ENCODE data around the gene STMN3. TPM values are rescaled to one million over a fixed set of nuclear protein-coding genes. Genes with fewer than 3 reads are reported as not detected.

STMN3 gene
- total RNA-seq, 1 donor = 1.1 TPM

DNA sequence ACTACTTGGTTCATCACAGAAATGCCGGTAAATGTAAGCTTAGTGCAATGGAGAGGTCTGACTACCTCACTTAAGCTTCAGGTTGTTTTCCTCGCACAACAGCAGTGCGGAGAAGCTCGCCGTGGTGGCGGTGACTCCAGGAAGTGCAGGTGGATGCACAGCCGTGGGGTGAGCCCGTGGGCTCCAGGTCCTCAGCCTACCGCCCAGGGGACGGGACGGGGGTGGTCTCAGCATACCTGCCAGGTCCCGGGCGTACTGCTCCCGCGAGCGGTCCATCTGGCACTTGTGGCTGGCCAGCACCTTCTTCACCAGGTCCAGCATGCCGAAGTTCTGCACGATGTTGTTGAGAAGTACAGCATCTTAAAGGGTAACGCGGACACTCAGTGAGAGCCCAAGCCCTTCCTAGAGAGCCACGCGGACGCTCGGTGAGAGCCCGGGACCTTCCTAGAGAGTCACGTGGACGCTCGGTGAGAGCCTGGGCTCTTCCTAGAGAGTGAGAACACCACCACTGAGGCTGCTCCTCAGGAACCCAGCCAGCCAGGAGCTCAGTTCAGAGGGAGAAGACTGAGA lies 61.4 kb downstream of the STMN3 start:
- Histone ChIP-seq H3K9me3 (ENCODE audit: low read depth, low read length) (no peaks in the 10 kb centered on the region), H2AFZ (ENCODE audit: low read length) (no peak overlapping the region), H3K36me3 (ENCODE audit: insufficient read depth, low read length) (peaks cover 39% of the 10 kb centered on the region), H3K79me2 (ENCODE audit: insufficient read depth, low read length) (no peaks in the 10 kb centered on the region), H3K27ac (ENCODE audit: low read depth, low read length) (no peak overlapping the region), H3K4me1 (ENCODE audit: insufficient read depth, low read length) (peaks cover 8% of the 10 kb centered on the region), H3K4me3 (ENCODE audit: insufficient read depth, low read length) (no peak overlapping the region), H3K27me3 (ENCODE audit: insufficient read depth, low read length) (no peaks in the 10 kb centered on the region), H4K20me1 (ENCODE audit: insufficient read depth, low read length) (peaks cover 15% of the 10 kb centered on the region), H3K4me2 (ENCODE audit: insufficient read depth, low read length) (no peak overlapping the region)
- TF ChIP-seq, protein P1, sequence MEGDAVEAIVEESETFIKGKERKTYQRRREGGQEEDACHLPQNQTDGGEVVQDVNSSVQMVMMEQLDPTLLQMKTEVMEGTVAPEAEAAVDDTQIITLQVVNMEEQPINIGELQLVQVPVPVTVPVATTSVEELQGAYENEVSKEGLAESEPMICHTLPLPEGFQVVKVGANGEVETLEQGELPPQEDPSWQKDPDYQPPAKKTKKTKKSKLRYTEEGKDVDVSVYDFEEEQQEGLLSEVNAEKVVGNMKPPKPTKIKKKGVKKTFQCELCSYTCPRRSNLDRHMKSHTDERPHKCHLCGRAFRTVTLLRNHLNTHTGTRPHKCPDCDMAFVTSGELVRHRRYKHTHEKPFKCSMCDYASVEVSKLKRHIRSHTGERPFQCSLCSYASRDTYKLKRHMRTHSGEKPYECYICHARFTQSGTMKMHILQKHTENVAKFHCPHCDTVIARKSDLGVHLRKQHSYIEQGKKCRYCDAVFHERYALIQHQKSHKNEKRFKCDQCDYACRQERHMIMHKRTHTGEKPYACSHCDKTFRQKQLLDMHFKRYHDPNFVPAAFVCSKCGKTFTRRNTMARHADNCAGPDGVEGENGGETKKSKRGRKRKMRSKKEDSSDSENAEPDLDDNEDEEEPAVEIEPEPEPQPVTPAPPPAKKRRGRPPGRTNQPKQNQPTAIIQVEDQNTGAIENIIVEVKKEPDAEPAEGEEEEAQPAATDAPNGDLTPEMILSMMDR (IDR thresholded peaks at IDR 0.05; ENCODE audit: extremely low read depth, low read depth, low read length) = no peak
- peak; percentile 63 for DNase-seq (ENCODE audit: insufficient read length, low spot score, missing footprints)

DNA sequence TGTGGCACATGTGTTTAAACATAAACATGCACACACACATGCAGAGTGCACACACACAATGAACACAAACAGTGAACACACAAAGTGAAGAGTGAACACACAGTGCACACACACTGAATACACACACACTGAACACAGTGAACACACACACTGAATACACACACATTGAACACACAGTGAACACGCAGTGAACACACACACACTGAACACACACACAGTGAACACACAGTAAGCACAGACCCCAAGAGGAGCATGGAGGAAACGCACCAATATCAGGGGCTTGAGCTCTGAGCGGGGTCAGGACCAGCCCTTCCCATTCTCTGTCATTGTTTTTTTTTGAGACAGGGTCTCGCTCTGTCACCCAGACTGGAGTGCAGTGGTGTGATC lies 62.1 kb downstream of the STMN3 start:
- TF ChIP-seq, protein P1 (IDR thresholded peaks at IDR 0.05; ENCODE audit: extremely low read depth, low read depth, low read length) = no peak
- no peaks in the 10 kb centered on the region for H3K79me2 ChIP-seq (ENCODE audit: insufficient read depth, low read length)
- no peaks in the 10 kb centered on the region for H3K27me3 ChIP-seq (ENCODE audit: insufficient read depth, low read length)
- H3K4me2 ChIP-seq (ENCODE audit: insufficient read depth, low read length) = no peak overlapping the region
- peaks cover 15% of the 10 kb centered on the region for H4K20me1 ChIP-seq (ENCODE audit: insufficient read depth, low read length)
- H3K4me1 ChIP-seq (ENCODE audit: insufficient read depth, low read length) = peaks cover 8% of the 10 kb centered on the region
- no peak overlapping the region for H2AFZ ChIP-seq (ENCODE audit: low read length)
- no peaks in the 10 kb centered on the region for H3K9me3 ChIP-seq (ENCODE audit: low read depth, low read length)
- H3K36me3 ChIP-seq (ENCODE audit: insufficient read depth, low read length) = peaks cover 39% of the 10 kb centered on the region
- no peak overlapping the region for H3K4me3 ChIP-seq (ENCODE audit: insufficient read depth, low read length)
- no peak overlapping the region for H3K27ac ChIP-seq (ENCODE audit: low read depth, low read length)
- peak; percentile 76 for DNase-seq (ENCODE audit: insufficient read length, low spot score, missing footprints)

DNA sequence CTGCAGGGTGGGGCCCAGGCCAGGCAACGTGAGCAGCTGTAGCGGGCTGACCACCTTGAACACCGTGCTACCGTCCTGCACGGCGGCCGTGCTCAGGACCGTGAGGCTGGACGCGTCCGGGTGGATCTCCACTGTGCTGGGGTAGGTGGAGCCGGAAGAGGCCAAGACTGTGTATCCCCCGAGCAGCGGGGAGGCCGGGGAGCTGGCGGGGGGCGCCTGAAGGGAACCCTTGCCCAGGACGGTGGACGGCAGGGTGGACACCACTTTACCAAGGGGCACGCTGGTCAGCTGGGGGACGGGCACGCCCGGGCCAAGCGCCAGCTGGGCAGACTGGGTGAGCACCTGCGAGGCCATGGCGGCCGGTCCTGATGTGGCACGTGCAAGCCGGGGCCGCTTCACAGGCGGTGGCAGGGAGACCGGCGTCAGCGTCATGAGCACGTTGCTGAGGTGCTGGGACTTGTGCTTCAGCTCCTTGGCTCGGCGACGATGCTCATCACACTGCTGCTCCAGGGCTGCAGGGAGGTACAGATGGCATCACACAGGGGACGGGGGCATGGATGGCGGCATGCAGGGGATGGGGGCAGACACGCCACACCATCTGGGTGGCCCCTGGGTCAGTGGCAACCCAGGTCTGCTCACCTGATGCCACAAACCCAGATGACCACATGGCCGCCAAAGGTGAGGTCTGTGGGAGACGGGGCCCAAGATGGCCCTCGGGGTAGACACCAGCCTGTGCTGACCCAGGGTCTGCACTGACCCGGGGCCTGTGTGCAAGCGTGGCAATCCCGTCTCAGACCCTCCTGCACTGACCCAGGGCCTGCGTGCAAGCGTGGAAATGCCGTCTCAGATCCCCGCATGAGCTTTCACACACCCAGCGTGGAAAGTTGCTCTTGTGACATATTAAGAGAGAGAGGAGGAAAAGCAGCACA lies 62.7 kb downstream of the STMN3 start:
- TF ChIP-seq, protein P1 (IDR thresholded peaks at IDR 0.05; ENCODE audit: extremely low read depth, low read depth, low read length) = no peak
- H3K27ac ChIP-seq (ENCODE audit: low read depth, low read length) = no peak overlapping the region
- H3K4me2 ChIP-seq (ENCODE audit: insufficient read depth, low read length) = no peak overlapping the region
- peaks cover 15% of the 10 kb centered on the region for H4K20me1 ChIP-seq (ENCODE audit: insufficient read depth, low read length)
- H3K4me1 ChIP-seq (ENCODE audit: insufficient read depth, low read length) = peaks cover 8% of the 10 kb centered on the region
- H3K9me3 ChIP-seq (ENCODE audit: low read depth, low read length) = no peaks in the 10 kb centered on the region
- no peak overlapping the region for H3K4me3 ChIP-seq (ENCODE audit: insufficient read depth, low read length)
- H3K27me3 ChIP-seq (ENCODE audit: insufficient read depth, low read length) = no peaks in the 10 kb centered on the region
- peak; percentile 53 for DNase-seq (ENCODE audit: insufficient read length, low spot score, missing footprints)
- H2AFZ ChIP-seq (ENCODE audit: low read length) = no peak overlapping the region
- H3K36me3 ChIP-seq (ENCODE audit: insufficient read depth, low read length) = peaks cover 33% of the 10 kb centered on the region
- H3K79me2 ChIP-seq (ENCODE audit: insufficient read depth, low read length) = no peaks in the 10 kb centered on the region

Small RNA genes within 50 kb of the gene (small RNA-seq; reads per million reads assigned to genes)
- gene TNFRSF6B = not detected

Other genes starting within 250 kb of the STMN3 start
- 0.36 TPM in 1 of 2 replicates, not detected in the other for gene KCNQ2, start 180.8 kb downstream of the STMN3 start, total RNA-seq
- gene EEF1A2, start 154.3 kb downstream of the STMN3 start, total RNA-seq = not detected in 2 replicates
- 52.2 and 85.4 TPM in 2 replicates for gene PPDPF, start 132.7 kb downstream of the STMN3 start, total RNA-seq
- under 0.01 TPM in 1 of 2 replicates, not detected in the other for gene PTK6, start 116.0 kb downstream of the STMN3 start, total RNA-seq
- gene SRMS, start 105.7 kb downstream of the STMN3 start, total RNA-seq = not detected in 2 replicates
- gene FNDC11, start 99.3 kb downstream of the STMN3 start, total RNA-seq = under 0.01 TPM in 1 of 2 replicates, not detected in the other
- 23.3 and 27.5 TPM in 2 replicates for gene HELZ2, start 79.2 kb downstream of the STMN3 start, total RNA-seq
- 7.4 and 9.4 TPM in 2 replicates for gene GMEB2, start 26.3 kb downstream of the STMN3 start, total RNA-seq
- 10.9 and 11.8 TPM in 2 replicates for gene RTEL1, start 4.9 kb upstream of the STMN3 start, total RNA-seq
- gene TNFRSF6B, start 43.2 kb upstream of the STMN3 start, total RNA-seq = 2.1 and 2.9 TPM in 2 replicates
- 21.7 and 23.0 TPM in 2 replicates for gene ARFRP1, start 54.6 kb upstream of the STMN3 start, total RNA-seq
- gene ZGPAT, start 54.6 kb upstream of the STMN3 start, total RNA-seq = 15.6 and 18.8 TPM in 2 replicates
- gene LIME1, start 83.2 kb upstream of the STMN3 start, total RNA-seq = 1.8 and 2.9 TPM in 2 replicates
- 27.5 and 29.5 TPM in 2 replicates for gene SLC2A4RG, start 86.4 kb upstream of the STMN3 start, total RNA-seq
- gene ZBTB46, start 177.8 kb upstream of the STMN3 start, total RNA-seq = under 0.01 and 0.36 TPM in 2 replicates
- gene ABHD16B, start 208.1 kb upstream of the STMN3 start, total RNA-seq = not detected in 2 replicates
- 99.6 and 115 TPM in 2 replicates for gene TPD52L2, start 211.8 kb upstream of the STMN3 start, total RNA-seq
- gene DNAJC5, start 241.7 kb upstream of the STMN3 start, total RNA-seq = 41.5 and 53.9 TPM in 2 replicates

All from osteoblast (primary cell).